Measurements from ENCODE around the gene ADARB1. TPM values are rescaled to one million over a fixed set of nuclear protein-coding genes. Genes with fewer than 3 reads are reported as not detected.
A peak's percentile ranks its signal among the peaks of the same experiment; 100 is the strongest.

Gene ADARB1
- total and polyA plus RNA-seq, 9 of the 15 experiments (the other 6 are each of a cell fraction or from before 2014, with no cell fraction given): 6.7 to 16.0 (median 8.3) TPM

DNA sequence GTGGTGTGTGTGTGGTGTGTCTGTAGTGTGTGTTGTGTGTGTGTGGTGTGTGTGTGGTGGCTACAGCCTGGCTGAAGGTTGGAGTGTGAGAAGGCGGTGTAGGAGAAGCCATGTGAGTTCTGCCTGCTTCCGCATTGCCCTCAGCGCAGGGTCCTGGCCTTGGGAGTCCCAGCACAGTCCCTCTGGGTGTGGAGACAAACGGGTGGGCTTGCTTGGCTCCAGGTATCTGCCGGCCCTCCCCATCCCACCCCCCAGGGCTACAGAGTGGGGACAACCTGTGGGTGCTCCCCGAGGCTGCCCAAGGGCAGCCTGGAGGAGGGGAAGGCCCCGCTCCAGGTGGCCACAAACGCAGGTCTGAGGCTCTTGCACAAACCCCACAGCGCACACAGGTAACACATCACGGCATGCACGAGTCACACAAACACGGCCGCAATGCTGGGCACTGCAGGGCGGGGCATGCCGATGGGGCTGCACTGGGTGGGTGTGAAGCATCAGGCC is 31.7 kb upstream of the ADARB1 start:
- CTCF ChIA-PET (ENCODE audit: low intra/inter-chr PET ratio): no interaction called here
- H3K79me2 ChIP-seq (ENCODE audit: control insufficient read depth, insufficient read depth, low read length): no peaks in the 10 kb centered on the region
- POLR2A ChIA-PET: no interaction called here
- WGBS (ENCODE audit: insufficient coverage, low coverage, missing lambda C conversion rate): 20% methylated on average over 14 of the region's 15 CpGs
- peaks cover 7% of the 10 kb centered on the region for H3K9me3 ChIP-seq (replicated peaks; ENCODE audit: control insufficient read depth, insufficient read depth, low read depth, low read length)
- H3K27ac ChIP-seq (ENCODE audit: extremely low read depth, low read depth, low read length): no peak overlapping the region
- ATAC-seq (no peak), FAIRE-seq (no peak), DNase-seq (ENCODE audit: extremely low read depth in 1 of 4, low spot score in 3 of 4) (no peak)
- H3K4me1 ChIP-seq (replicated peaks in 1 of 2; ENCODE audit: control insufficient read depth in 2 of 2, insufficient read depth in 2 of 2, low read length in 2 of 2): peaks cover 0 to 20% of the 10 kb centered on the region in 2 experiments; a peak in 1 of 5 replicates
- no TSS peak for BruUV-seq (replicated peaks)
- no peak overlapping the region for H3K4me2 ChIP-seq (ENCODE audit: insufficient read depth, low read length)
- intact Hi-C loops (cut with micrococcal nuclease): no loop called here
- H2AFZ ChIP-seq (ENCODE audit: low read depth, low read length): no peak overlapping the region
- peaks cover 30 to 55% of the 10 kb centered on the region in 2 experiments for H3K27me3 ChIP-seq (ENCODE audit: control insufficient read depth in 2 of 2, insufficient read depth in 2 of 2, low read length in 2 of 2)
- no peaks in the 10 kb centered on the region for H3K36me3 ChIP-seq (ENCODE audit: control insufficient read depth, insufficient read depth, low read length)
- 0 out of 4 replicates have a peak overlapping the region, but pooled peaks of 1 of the 2 experiments have one; percentile 4 for H3K9ac ChIP-seq (ENCODE audit: insufficient read depth in 1 of 2, low read depth in 2 of 2, low read length in 2 of 2)
- H3K9me1 ChIP-seq (ENCODE audit: control insufficient read depth, insufficient read depth, low read length): no peaks in the 10 kb centered on the region
- H4K20me1 ChIP-seq (replicated peaks; ENCODE audit: control insufficient read depth, insufficient read depth, low read length): no peaks in the 10 kb centered on the region; the same call in 1 of the 2 replicates
- no peak overlapping the region for H3K4me3 ChIP-seq
- in situ Hi-C loops (cut with MboI): no loop called here
- TF ChIP-seq SRSF7 (optimal IDR thresholded peaks at IDR 0.05; ENCODE audit: low read depth, low read length) (no peak), DNMT1 (IDR thresholded peaks at IDR 0.05) (no peak), RBM22 (IDR thresholded peaks at IDR 0.05; ENCODE audit: low read depth, low read length, poor library complexity, severe bottlenecking) (no peak), GABPB2 (CRISPR knock-in tag; conservative IDR thresholded peaks at IDR 0.05) (no peak), SMARCB1 (IDR thresholded peaks at IDR 0.05; ENCODE audit: insufficient read length, low read depth) (no peak), EHMT2 (IDR thresholded peaks at IDR 0.05) (no peak), REST (IDR thresholded peaks at IDR 0.05; ENCODE audit: borderline replicate concordance) (no peak), REST (CRISPR knock-in tag; IDR thresholded peaks at IDR 0.05; ENCODE audit: low read depth) (no peak), SMARCC2 (IDR thresholded peaks at IDR 0.05; ENCODE audit: low read depth) (no peak), ZNF347 (CRISPR knock-in tag; IDR thresholded peaks at IDR 0.05; ENCODE audit: low read depth) (no peak), NR3C1 (CRISPR knock-in tag; IDR thresholded peaks at IDR 0.05) (no peak), ZNF316 (IDR thresholded peaks at IDR 0.05) (no peak), ZNF445 (CRISPR knock-in tag; IDR thresholded peaks at IDR 0.05; ENCODE audit: low read depth) (no peak), ZNF146 (CRISPR knock-in tag; IDR thresholded peaks at IDR 0.05; ENCODE audit: unreplicated experiment) (no peak)
- TF ChIP-seq, protein P1, sequence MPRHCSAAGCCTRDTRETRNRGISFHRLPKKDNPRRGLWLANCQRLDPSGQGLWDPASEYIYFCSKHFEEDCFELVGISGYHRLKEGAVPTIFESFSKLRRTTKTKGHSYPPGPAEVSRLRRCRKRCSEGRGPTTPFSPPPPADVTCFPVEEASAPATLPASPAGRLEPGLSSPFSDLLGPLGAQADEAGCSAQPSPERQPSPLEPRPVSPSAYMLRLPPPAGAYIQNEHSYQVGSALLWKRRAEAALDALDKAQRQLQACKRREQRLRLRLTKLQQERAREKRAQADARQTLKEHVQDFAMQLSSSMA (CRISPR knock-in tag; IDR thresholded peaks at IDR 0.05): no peak

All from K562 (cell line).